ENCODE data around the gene TLE7. TPM values are rescaled to one million over a fixed set of nuclear protein-coding genes. Genes with fewer than 3 reads are reported as not detected.
A peak's percentile ranks its signal among the peaks of the same experiment; 100 is the strongest.

Gene TLE7
- total RNA-seq, 1 donor from 2014 or later = not detected

- no peak for DNase-seq (ENCODE audit: extremely low spot score, unreplicated experiment)
- Mint-ChIP-seq H3K27me3 (peaks cover 36% of the 10 kb centered on the region), H3K27ac (no peak overlapping the region), H3K4me1 (ENCODE audit: unreplicated experiment) (no peaks in the 10 kb centered on the region), H3K36me3 (no peaks in the 10 kb centered on the region), H3K9me3 (no peaks in the 10 kb centered on the region), H3K4me3 (no peak overlapping the region)
- TF ChIP-seq CTCF (conservative IDR thresholded peaks at IDR 0.05) = no peak
Measured at GRCh38 chr16:71406316-71406715, 35.5 kb downstream of the TLE7 start.

GRCh38 chr16:71404364-71404763, 37.5 kb downstream of the TLE7 start:
- Mint-ChIP-seq H3K27ac (no peak overlapping the region), H3K27me3 (peaks cover 28% of the 10 kb centered on the region), H3K4me1 (ENCODE audit: unreplicated experiment) (no peaks in the 10 kb centered on the region), H3K4me3 (no peak overlapping the region), H3K9me3 (no peaks in the 10 kb centered on the region), H3K36me3 (no peaks in the 10 kb centered on the region)
- no peak for DNase-seq (ENCODE audit: extremely low spot score, unreplicated experiment)
- TF ChIP-seq CTCF (conservative IDR thresholded peaks at IDR 0.05) = no peak

GRCh38 chr16:71402674-71403073, 39.2 kb downstream of the TLE7 start:
- Mint-ChIP-seq H3K36me3 (no peaks in the 10 kb centered on the region), H3K9me3 (no peaks in the 10 kb centered on the region), H3K27ac (peak overlapping the region; percentile 62), H3K4me3 (no peak overlapping the region), H3K4me1 (ENCODE audit: unreplicated experiment) (no peaks in the 10 kb centered on the region), H3K27me3 (peaks cover 20% of the 10 kb centered on the region)
- TF ChIP-seq CTCF (conservative IDR thresholded peaks at IDR 0.05) = no peak
- no peak for DNase-seq (ENCODE audit: extremely low spot score, unreplicated experiment)

GRCh38 chr16:71402007-71402406, 39.8 kb downstream of the TLE7 start:
- Mint-ChIP-seq H3K27me3 (peaks cover 15% of the 10 kb centered on the region), H3K9me3 (no peaks in the 10 kb centered on the region), H3K36me3 (no peaks in the 10 kb centered on the region), H3K4me1 (ENCODE audit: unreplicated experiment) (no peaks in the 10 kb centered on the region), H3K4me3 (no peak overlapping the region), H3K27ac (no peak overlapping the region)
- no peak for TF ChIP-seq CTCF (conservative IDR thresholded peaks at IDR 0.05)
- DNase-seq (ENCODE audit: extremely low spot score, unreplicated experiment) = no peak

- Mint-ChIP-seq H3K4me1 (ENCODE audit: unreplicated experiment) (no peaks in the 10 kb centered on the region), H3K4me3 (no peak overlapping the region)
Measured at GRCh38 chr16:71399801-71400563, 41.9 kb downstream of the TLE7 start.

More at GRCh38 chr16:71399801-71400563, 41.9 kb downstream of the TLE7 start:
- Mint-ChIP-seq H3K27ac (no peak overlapping the region), H3K36me3 (no peaks in the 10 kb centered on the region), H3K9me3 (no peaks in the 10 kb centered on the region), H3K27me3 (peaks cover 16% of the 10 kb centered on the region)
- no peak for TF ChIP-seq CTCF (conservative IDR thresholded peaks at IDR 0.05)
- DNase-seq (ENCODE audit: extremely low spot score, unreplicated experiment) = no peak
